Measurements from ENCODE around the gene GRIA3.

- TF ChIP-seq, protein P1, sequence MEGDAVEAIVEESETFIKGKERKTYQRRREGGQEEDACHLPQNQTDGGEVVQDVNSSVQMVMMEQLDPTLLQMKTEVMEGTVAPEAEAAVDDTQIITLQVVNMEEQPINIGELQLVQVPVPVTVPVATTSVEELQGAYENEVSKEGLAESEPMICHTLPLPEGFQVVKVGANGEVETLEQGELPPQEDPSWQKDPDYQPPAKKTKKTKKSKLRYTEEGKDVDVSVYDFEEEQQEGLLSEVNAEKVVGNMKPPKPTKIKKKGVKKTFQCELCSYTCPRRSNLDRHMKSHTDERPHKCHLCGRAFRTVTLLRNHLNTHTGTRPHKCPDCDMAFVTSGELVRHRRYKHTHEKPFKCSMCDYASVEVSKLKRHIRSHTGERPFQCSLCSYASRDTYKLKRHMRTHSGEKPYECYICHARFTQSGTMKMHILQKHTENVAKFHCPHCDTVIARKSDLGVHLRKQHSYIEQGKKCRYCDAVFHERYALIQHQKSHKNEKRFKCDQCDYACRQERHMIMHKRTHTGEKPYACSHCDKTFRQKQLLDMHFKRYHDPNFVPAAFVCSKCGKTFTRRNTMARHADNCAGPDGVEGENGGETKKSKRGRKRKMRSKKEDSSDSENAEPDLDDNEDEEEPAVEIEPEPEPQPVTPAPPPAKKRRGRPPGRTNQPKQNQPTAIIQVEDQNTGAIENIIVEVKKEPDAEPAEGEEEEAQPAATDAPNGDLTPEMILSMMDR (conservative IDR thresholded peaks at IDR 0.05): no peak
- no peak for TF ChIP-seq ZFX (IDR thresholded peaks at IDR 0.05)
These were observed 5.3 kb downstream of the GRIA3 start for GRCh38 chrX:123189338-123189737.
